ENCODE data around the gene HYLS1.
A peak's percentile ranks its signal among the peaks of the same experiment; 100 is the strongest.
"Not testable (repeated sequence)": the region's sequence is repeated elsewhere in the genome, so short reads cannot be mapped to it uniquely, and the experiment has no call there.

Gene HYLS1

GRCh38 chr11:125903711-125904659, 16.5 kb downstream of the HYLS1 start, which contains the start of gene DDX25:
Gene DDX25, plus strand, starts transcription at chr11:125904508. Its CDS starts 10 bp downstream, at chr11:125904518.
- DNase-seq = peak; percentile 12

- DNase-seq = no peak
These were observed 17.2 kb downstream of the HYLS1 start for GRCh38 chr11:125904678-125905077.

GRCh38 chr11:125910226-125910849, 22.9 kb downstream of the HYLS1 start:
- no peak for DNase-seq

- DNase-seq = not testable (repeated sequence)
These were observed 27.1 kb downstream of the HYLS1 start for GRCh38 chr11:125914601-125915000.

GRCh38 chr11:125916683-125917347, 29.3 kb downstream of the HYLS1 start:
- no peak for DNase-seq

- no peak for DNase-seq
These were observed 30.8 kb downstream of the HYLS1 start for GRCh38 chr11:125918140-125918840.

- DNase-seq = no peak
These were observed 33.6 kb downstream of the HYLS1 start for GRCh38 chr11:125921042-125921441.

GRCh38 chr11:125922156-125922555, 34.7 kb downstream of the HYLS1 start:
- DNase-seq = no peak

- DNase-seq = peak; percentile 35
These were observed 35.6 kb downstream of the HYLS1 start for GRCh38 chr11:125923012-125923579.

GRCh38 chr11:125923633-125924032, 36.2 kb downstream of the HYLS1 start:
- no peak for DNase-seq

- no peak for DNase-seq
These were observed 37.0 kb downstream of the HYLS1 start for GRCh38 chr11:125924384-125925007.

GRCh38 chr11:125925247-125925740, 37.8 kb downstream of the HYLS1 start:
- DNase-seq = no peak

- DNase-seq = no peak
These were observed 38.3 kb downstream of the HYLS1 start for GRCh38 chr11:125925804-125926203.

- DNase-seq = no peak
These were observed 39.2 kb downstream of the HYLS1 start for GRCh38 chr11:125926682-125927081.

GRCh38 chr11:125929445-125930075, 42.1 kb downstream of the HYLS1 start:
- no peak for DNase-seq

- no peak for DNase-seq
These were observed 42.6 kb downstream of the HYLS1 start for GRCh38 chr11:125930076-125930450.

- DNase-seq = no peak
These were observed 43.6 kb downstream of the HYLS1 start for GRCh38 chr11:125931116-125931515.

- DNase-seq = no peak
These were observed 44.2 kb downstream of the HYLS1 start for GRCh38 chr11:125931668-125932067.

GRCh38 chr11:125932301-125932700, 44.8 kb downstream of the HYLS1 start:
- no peak for DNase-seq

- DNase-seq = no peak
These were observed 45.8 kb downstream of the HYLS1 start for GRCh38 chr11:125933030-125933813.
